Right atrium auricular region (tissue), 2 donors: ENCODE measurements around the gene HSD3B1. TPM values are rescaled to one million over a fixed set of nuclear protein-coding genes. Genes with fewer than 3 reads are reported as not detected.
A peak's percentile ranks its signal among the peaks of the same experiment; 100 is the strongest.
"Not testable (repeated sequence)": the region's sequence is repeated elsewhere in the genome, so short reads cannot be mapped to it uniquely, and the experiment has no call there.

ENCODE experiments used
- DNase-seq: peaks from one replicate; pipeline ENCODE4 v3.0.0-alpha.2; 2019; ENCODE audit warnings: low spot score
- H3K27ac ChIP-seq, 2 donors: fragments of 200-600 bp; sonication (generic); 1 replicate in 1 of 2; 2 replicates in 1 of 2; pipeline ENCODE4 v1.5.1; 2016 to 2019
- H3K27me3 ChIP-seq, 2 donors: fragments of 200-600 bp; sonication (generic); one replicate each; pipeline versions ENCODE4 v1.5.1 to v1.6.0; 2017 to 2019
- H3K36me3 ChIP-seq: fragments of 200-600 bp; sonication (generic); one replicate; pipeline ENCODE4 v1.5.1; 2016
- H3K4me1 ChIP-seq, 2 donors: fragments of 200-600 bp; sonication (generic); one replicate each; pipeline versions ENCODE4 v1.5.1 to v1.6.0; 2017 to 2019
- H3K4me3 ChIP-seq, 2 donors: fragments of 200-600 bp; sonication (generic); 1 replicate in 1 of 2; 2 replicates in 1 of 2; pipeline ENCODE4 v1.5.1; 2017 to 2019; ENCODE audit warnings: mild to moderate bottlenecking in 1 of 2, moderate library complexity in 1 of 2
- H3K9me3 ChIP-seq, 2 donors: fragments of 200-600 bp; sonication (generic); one replicate each; pipeline ENCODE4 v1.5.1; 2019
- CTCF ChIP-seq, 2 donors: fragments of 200-600 bp; sonication (generic); IDR thresholded peaks; one replicate each; pipeline ENCODE4 v1.5.1; 2019; ENCODE audit warnings: antibody characterized with exemption in 2 of 2
- total RNA-seq, 2 donors: library from RNA; depleted of rRNA; stranded (reverse); fragments of >200 nt; gene quantifications; one replicate each; pipeline ENCODE4 v1.1.0, GENCODE V29; 2016

The HSD3B1 gene
- total RNA-seq, 2 donors from 2014 or later, result not detected

- H3K36me3 ChIP-seq, result no peaks in the 10 kb centered on the region
- H3K4me3 ChIP-seq, result no peak overlapping the region
- H3K27ac ChIP-seq, result no peak overlapping the region
- TF ChIP-seq CTCF (IDR thresholded peaks at IDR 0.05), result no peak
- no peak for DNase-seq
- H3K9me3 ChIP-seq, result no peaks in the 10 kb centered on the region
- H3K27me3 ChIP-seq, result no peaks in the 10 kb centered on the region
- H3K4me1 ChIP-seq, result no peaks in the 10 kb centered on the region
These were observed 40.8 kb downstream of the HSD3B1 start for GRCh38 chr1:119547805-119548204.

- no peaks in the 10 kb centered on the region for H3K27me3 ChIP-seq
- H3K27ac ChIP-seq, result no peak overlapping the region
- DNase-seq, result no peak
- H3K9me3 ChIP-seq, result no peaks in the 10 kb centered on the region
- no peaks in the 10 kb centered on the region for H3K36me3 ChIP-seq
- H3K4me1 ChIP-seq, result peaks cover 0 to 16% of the 10 kb centered on the region in 2 donors
- TF ChIP-seq CTCF (IDR thresholded peaks at IDR 0.05), result peak in 1 of 2 donors; percentile 67
- no peak overlapping the region for H3K4me3 ChIP-seq
These were observed 42.7 kb downstream of the HSD3B1 start for GRCh38 chr1:119549719-119550132.

- Histone ChIP-seq H3K27ac (no peak overlapping the region), H3K27me3 (no peaks in the 10 kb centered on the region), H3K4me3 (no peak overlapping the region), H3K36me3 (no peaks in the 10 kb centered on the region), H3K4me1 (peaks cover 0 to 16% of the 10 kb centered on the region in 2 donors), H3K9me3 (no peaks in the 10 kb centered on the region)
- TF ChIP-seq CTCF (IDR thresholded peaks at IDR 0.05), result no peak
- DNase-seq, result no peak
These were observed 43.4 kb downstream of the HSD3B1 start for GRCh38 chr1:119550381-119550780.

GRCh38 chr1:119551218-119551617, 44.2 kb downstream of the HSD3B1 start:
- Histone ChIP-seq H3K27ac (no peak overlapping the region), H3K9me3 (no peaks in the 10 kb centered on the region), H3K4me1 (peaks cover 0 to 16% of the 10 kb centered on the region in 2 donors), H3K27me3 (no peaks in the 10 kb centered on the region), H3K4me3 (no peak overlapping the region), H3K36me3 (no peaks in the 10 kb centered on the region)
- no peak for DNase-seq
- TF ChIP-seq CTCF (IDR thresholded peaks at IDR 0.05), result no peak

GRCh38 chr1:119552656-119553055, 45.6 kb downstream of the HSD3B1 start:
- peaks cover 0 to 16% of the 10 kb centered on the region in 2 donors for H3K4me1 ChIP-seq
- not testable (repeated sequence) for H3K27me3 ChIP-seq, DNase-seq, H3K9me3 ChIP-seq, H3K4me3 ChIP-seq, H3K27ac ChIP-seq, H3K36me3 ChIP-seq

GRCh38 chr1:119553302-119554071, 46.5 kb downstream of the HSD3B1 start:
- not testable (repeated sequence) for H3K4me3 ChIP-seq, H3K36me3 ChIP-seq, DNase-seq, H3K9me3 ChIP-seq, H3K27me3 ChIP-seq, H3K27ac ChIP-seq
- H3K4me1 ChIP-seq, result peaks cover 0 to 16% of the 10 kb centered on the region in 2 donors

GRCh38 chr1:119554183-119554582, 47.2 kb downstream of the HSD3B1 start:
- no peak for DNase-seq
- Histone ChIP-seq H3K4me3 (no peak overlapping the region), H3K27me3 (no peaks in the 10 kb centered on the region), H3K27ac (no peak overlapping the region), H3K9me3 (no peaks in the 10 kb centered on the region), H3K36me3 (no peaks in the 10 kb centered on the region), H3K4me1 (peaks cover 0 to 16% of the 10 kb centered on the region in 2 donors)
- no peak for TF ChIP-seq CTCF (IDR thresholded peaks at IDR 0.05)
